OCI-LY3 (cell line): ENCODE measurements around the gene GPR142.

Experiments used
- H2AFZ ChIP-seq: fragments of 200-600, 300-600 bp; shearing (Covaris generic); 2 replicates; pipeline ENCODE4 v1.6.0; 2014; ENCODE audit warnings: antibody characterized with exemption, low read depth, low read length
- H3K27ac ChIP-seq: fragments of 200-600, 300-600 bp; sonication (generic); 2 replicates; pipeline ENCODE4 v1.5.1; 2014; ENCODE audit warnings: mild to moderate bottlenecking, low read length, moderate library complexity, mixed read lengths
- H3K27me3 ChIP-seq: fragments of 200-600, 300-600 bp; sonication (generic); 2 replicates; pipeline ENCODE4 v1.6.1; 2014; ENCODE audit warnings: low read depth, low read length, mixed read lengths
- H3K36me3 ChIP-seq: fragments of 200-600, 300-600 bp; sonication (generic); replicated peaks from 2 replicates; pipeline ENCODE3; 2014; ENCODE audit warnings: low read depth, low read length, mixed read lengths
- H3K4me1 ChIP-seq: fragments of 300-600, 200-600 bp; sonication (generic); 2 replicates; pipeline ENCODE4 v1.6.1; 2014; ENCODE audit warnings: low read length, mixed read lengths
- H3K4me2 ChIP-seq: fragments of 200-600, 300-600 bp; sonication (generic); 2 replicates; pipeline ENCODE4 v1.6.1; 2014; ENCODE audit warnings: low read length, mixed read lengths
- H3K4me3 ChIP-seq: fragments of 300-600, 200-600 bp; sonication (generic); 2 replicates; pipeline ENCODE4 v1.5.1; 2014; ENCODE audit warnings: antibody characterized with exemption, mild to moderate bottlenecking, low read length, moderate library complexity
- H3K79me2 ChIP-seq: fragments of 300-600, 200-600 bp; shearing (Covaris generic); 2 replicates; pipeline ENCODE4 v1.6.1; 2014; ENCODE audit warnings: mild to moderate bottlenecking, low read length, mixed read lengths
- H3K9ac ChIP-seq: fragments of 300-600, 200-600 bp; shearing (Covaris generic); 2 replicates; pipeline ENCODE4 v1.6.0; 2014; ENCODE audit warnings: mild to moderate bottlenecking, low read length, moderate library complexity
- H3K9me3 ChIP-seq: fragments of 200-600, 300-600 bp; shearing (Covaris generic); 2 replicates; pipeline ENCODE4 v1.6.1; 2014; ENCODE audit warnings: low read length, mixed read lengths; ENCODE audit not compliant: insufficient read depth
- H4K20me1 ChIP-seq: fragments of 200-600, 300-600 bp; sonication (generic); 2 replicates; pipeline ENCODE4 v1.6.1; 2016; ENCODE audit warnings: low read length, mixed read lengths; ENCODE audit not compliant: insufficient read depth
- CTCF ChIP-seq: fragments of 200-600, 300-600 bp; sonication (generic); IDR thresholded peaks from 2 replicates; pipeline ENCODE4 v1.5.1; 2014; ENCODE audit warnings: antibody characterized with exemption, low read length, low read depth
- EZH2phosphoT487 ChIP-seq: fragments of 200-600 bp; shearing (Covaris generic); IDR thresholded peaks from 2 replicates; pipeline ENCODE4 v1.6.1; 2018; ENCODE audit warnings: antibody characterized with exemption, mixed run types, low read depth

The GPR142 gene

DNA sequence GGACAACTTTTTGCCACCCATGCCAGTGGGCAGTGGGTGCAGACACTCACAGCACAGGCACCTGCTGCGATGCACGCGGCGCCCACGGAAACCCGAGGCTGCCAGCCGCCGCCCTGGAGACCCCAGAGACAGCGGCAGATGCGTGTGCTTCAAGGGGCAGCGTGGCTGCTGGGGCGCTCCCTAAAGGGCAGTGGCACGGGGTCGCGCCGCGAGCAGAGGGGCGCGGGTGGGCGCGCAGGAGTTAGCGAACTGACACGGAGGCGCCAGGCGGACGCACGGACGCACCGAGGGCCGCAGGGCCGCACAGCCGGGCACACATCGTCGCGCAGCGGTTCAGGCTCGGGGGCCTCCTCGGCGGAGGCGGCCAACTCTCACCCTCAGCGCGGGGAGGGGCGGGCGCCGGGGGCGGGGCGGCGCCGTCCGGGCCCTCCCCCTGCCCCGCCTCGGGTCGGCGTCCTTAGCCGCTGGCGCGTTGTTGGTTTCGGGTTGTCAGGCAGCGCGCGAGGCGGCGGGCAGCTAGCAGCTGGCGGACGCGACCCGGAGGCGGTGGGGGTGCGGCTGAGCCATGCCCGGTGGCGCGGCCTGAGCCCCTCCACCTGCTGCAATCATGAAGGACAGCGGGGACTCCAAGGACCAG lies 41.4 kb upstream of the GPR142 start, which contains the start of gene KIF19:
TSS of gene KIF19 (plus strand) at position 484 of the 637 bp plus-strand sequence. CDS start at position 608, 124 bp downstream.
- Histone ChIP-seq H3K9ac (no peak within 1 kb of the TSS), H4K20me1 (no peaks in the 10 kb centered on the region), H3K27me3 (peaks cover 5% of the 10 kb centered on the region; the same call in 1 of the 2 replicates), H3K4me3 (no peak within 1 kb of the TSS), H3K9me3 (no peaks in the 10 kb centered on the region), H3K36me3 (no peaks in the 10 kb centered on the region), H2AFZ (no peak within 1 kb of the TSS), H3K27ac (no peak within 1 kb of the TSS), H3K4me2 (no peak within 1 kb of the TSS), H3K79me2 (no peaks in the 10 kb centered on the region), H3K4me1 (no peaks in the 10 kb centered on the region)
- TF ChIP-seq EZH2phosphoT487 (no peak), CTCF (no peak)

DNA sequence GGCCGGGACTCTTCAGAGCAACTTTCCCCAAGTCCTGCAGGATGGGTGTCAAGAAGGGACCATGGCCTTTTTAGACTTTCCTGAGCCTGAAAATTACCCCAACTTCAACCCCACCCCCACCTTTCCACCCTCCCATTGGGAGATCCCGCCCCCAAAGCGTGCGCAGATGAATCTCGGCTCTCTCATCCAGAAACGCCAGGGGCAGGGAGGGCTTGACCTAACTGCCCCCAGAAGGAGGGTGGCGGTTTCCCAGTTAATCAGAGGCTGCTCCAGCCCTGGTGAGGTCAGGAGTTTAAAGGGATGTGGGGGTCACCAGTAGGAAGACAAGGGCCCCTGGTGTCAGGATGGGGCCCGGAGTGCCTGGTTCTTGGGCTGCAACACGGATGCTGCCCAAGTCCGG lies 40.8 kb upstream of the GPR142 start:
- Histone ChIP-seq H3K9ac (no peak overlapping the region), H2AFZ (no peak overlapping the region), H3K27me3 (peaks cover 3% of the 10 kb centered on the region; the same call in 1 of the 2 replicates), H3K27ac (no peak overlapping the region), H3K4me3 (no peak overlapping the region), H3K4me1 (no peaks in the 10 kb centered on the region), H3K36me3 (no peaks in the 10 kb centered on the region), H3K79me2 (no peaks in the 10 kb centered on the region), H3K4me2 (no peak overlapping the region), H3K9me3 (no peaks in the 10 kb centered on the region), H4K20me1 (no peaks in the 10 kb centered on the region)
- no peak for TF ChIP-seq EZH2phosphoT487
- no peak for TF ChIP-seq CTCF

DNA sequence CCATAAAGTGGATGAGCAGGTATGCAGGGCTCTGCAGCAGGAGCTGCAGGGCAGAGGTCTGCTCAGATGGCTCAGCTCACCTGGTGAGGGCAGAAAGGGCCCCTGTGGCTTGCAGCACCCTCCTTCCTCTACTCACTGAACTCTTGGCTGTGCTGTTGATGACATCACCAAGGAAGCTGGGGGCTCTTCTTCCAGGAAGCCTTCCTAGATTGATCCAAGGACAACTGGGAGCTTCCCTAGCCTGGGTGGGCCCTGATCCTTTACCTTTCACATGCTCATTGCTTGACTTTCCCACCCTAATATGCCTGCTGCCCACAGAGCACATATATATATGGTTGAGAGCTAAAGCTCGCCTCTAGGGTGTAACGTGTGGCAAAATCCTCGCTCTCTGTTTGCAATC lies 38.8 kb upstream of the GPR142 start:
- Histone ChIP-seq H3K27me3 (no peaks in the 10 kb centered on the region), H3K4me2 (no peak overlapping the region), H3K27ac (no peak overlapping the region), H3K9me3 (no peaks in the 10 kb centered on the region), H2AFZ (no peak overlapping the region), H4K20me1 (no peaks in the 10 kb centered on the region), H3K4me3 (no peak overlapping the region), H3K36me3 (no peaks in the 10 kb centered on the region), H3K9ac (no peak overlapping the region), H3K79me2 (no peaks in the 10 kb centered on the region), H3K4me1 (no peaks in the 10 kb centered on the region)
- no peak for TF ChIP-seq CTCF
- no peak for TF ChIP-seq EZH2phosphoT487

DNA sequence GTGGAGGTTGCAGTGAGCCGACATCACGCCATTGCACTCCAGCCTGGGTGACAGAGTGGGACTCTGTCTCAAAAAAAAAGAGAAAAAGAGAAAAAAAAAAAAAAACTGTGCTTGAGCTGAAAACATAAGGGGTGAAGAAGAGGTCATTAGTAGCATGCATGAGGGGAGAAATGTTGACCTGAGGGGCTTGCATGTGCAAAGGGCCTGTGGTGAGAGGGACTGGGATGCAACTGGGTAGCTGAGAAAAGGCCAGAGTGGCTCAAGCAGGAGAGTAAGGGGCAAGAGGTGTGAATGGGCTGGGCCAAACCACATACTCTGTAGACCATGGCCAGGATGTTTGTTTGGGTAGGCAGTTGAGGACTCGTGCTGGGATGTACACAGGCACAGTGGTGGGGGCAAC lies 37.9 kb upstream of the GPR142 start:
- H2AFZ ChIP-seq, result no peak overlapping the region
- H3K4me2 ChIP-seq, result no peak overlapping the region
- H3K4me1 ChIP-seq, result no peaks in the 10 kb centered on the region
- H3K4me3 ChIP-seq, result no peak overlapping the region
- H3K9ac ChIP-seq, result no peak overlapping the region
- no peaks in the 10 kb centered on the region for H3K36me3 ChIP-seq
- H3K27me3 ChIP-seq, result no peaks in the 10 kb centered on the region
- TF ChIP-seq EZH2phosphoT487 (no peak), CTCF (no peak)
- H3K9me3 ChIP-seq, result no peaks in the 10 kb centered on the region
- no peaks in the 10 kb centered on the region for H4K20me1 ChIP-seq
- no peaks in the 10 kb centered on the region for H3K79me2 ChIP-seq
- H3K27ac ChIP-seq, result no peak overlapping the region
